SU-DHL-6 (cell line): ENCODE data around the gene TPGS1.

Experiments
- EZH2phosphoT487 ChIP-seq: fragments of 200-600 bp; sonication (generic), shearing (Covaris generic); conservative IDR thresholded peaks from 2 replicates; pipeline ENCODE4 v1.6.1; 2018; ENCODE audit warnings: mild to moderate bottlenecking, antibody characterized with exemption, low read length, moderate library complexity, mixed read lengths
- TF ChIP-seq, protein P1 (sequence below): fragments of 200-600 bp; sonication (generic); IDR thresholded peaks from one replicate; pipeline ENCODE4 v1.5.1; 2017; ENCODE audit warnings: antibody characterized with exemption, mild to moderate bottlenecking, low read length, moderate library complexity; ENCODE audit not compliant: insufficient read depth, poor library complexity, severe bottlenecking

DNA sequence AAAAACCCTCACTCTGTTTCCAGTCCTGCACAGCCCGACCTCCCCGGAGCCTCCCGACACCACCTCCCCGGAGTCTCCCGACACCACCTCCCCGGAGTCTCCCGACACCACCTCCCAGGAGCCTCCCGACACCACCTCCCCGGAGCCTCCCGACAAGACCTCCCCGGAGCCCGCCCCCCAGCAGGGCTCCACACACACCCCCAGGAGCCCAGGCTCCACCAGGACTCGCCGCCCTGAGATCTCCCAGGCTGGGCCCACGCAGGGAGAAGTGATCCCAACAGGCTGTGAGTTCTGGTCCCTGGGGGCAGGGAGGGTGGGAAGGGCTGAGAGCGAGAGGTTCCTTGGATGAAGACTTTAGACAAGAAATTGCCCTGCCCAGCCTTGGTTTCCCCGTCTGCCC is 5.7 kb upstream of the TPGS1 start:
- TF ChIP-seq, protein P1, sequence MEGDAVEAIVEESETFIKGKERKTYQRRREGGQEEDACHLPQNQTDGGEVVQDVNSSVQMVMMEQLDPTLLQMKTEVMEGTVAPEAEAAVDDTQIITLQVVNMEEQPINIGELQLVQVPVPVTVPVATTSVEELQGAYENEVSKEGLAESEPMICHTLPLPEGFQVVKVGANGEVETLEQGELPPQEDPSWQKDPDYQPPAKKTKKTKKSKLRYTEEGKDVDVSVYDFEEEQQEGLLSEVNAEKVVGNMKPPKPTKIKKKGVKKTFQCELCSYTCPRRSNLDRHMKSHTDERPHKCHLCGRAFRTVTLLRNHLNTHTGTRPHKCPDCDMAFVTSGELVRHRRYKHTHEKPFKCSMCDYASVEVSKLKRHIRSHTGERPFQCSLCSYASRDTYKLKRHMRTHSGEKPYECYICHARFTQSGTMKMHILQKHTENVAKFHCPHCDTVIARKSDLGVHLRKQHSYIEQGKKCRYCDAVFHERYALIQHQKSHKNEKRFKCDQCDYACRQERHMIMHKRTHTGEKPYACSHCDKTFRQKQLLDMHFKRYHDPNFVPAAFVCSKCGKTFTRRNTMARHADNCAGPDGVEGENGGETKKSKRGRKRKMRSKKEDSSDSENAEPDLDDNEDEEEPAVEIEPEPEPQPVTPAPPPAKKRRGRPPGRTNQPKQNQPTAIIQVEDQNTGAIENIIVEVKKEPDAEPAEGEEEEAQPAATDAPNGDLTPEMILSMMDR = no peak
- TF ChIP-seq EZH2phosphoT487 = no peak
